NB4 (cell line): ENCODE data around the gene EDNRA.

Experiments
- CTCF ChIP-seq: IDR thresholded peaks from one replicate; pipeline ENCODE4 v1.5.1; 2012; ENCODE audit warnings: low read depth, low read length
- MAX ChIP-seq: IDR thresholded peaks from 2 replicates; pipeline ENCODE4 v1.6.1; 2011; ENCODE audit warnings: low read depth, low read length
- MYC ChIP-seq: IDR thresholded peaks from 2 replicates; pipeline ENCODE4 v1.6.1; 2011; ENCODE audit warnings: low read depth, low read length
- POLR2A ChIP-seq: IDR thresholded peaks from 2 replicates; pipeline ENCODE4 v1.6.1; 2011; ENCODE audit warnings: mild to moderate bottlenecking; ENCODE audit not compliant: insufficient read length; ENCODE audit errors: extremely low read depth

- TF ChIP-seq POLR2A (no peak), CTCF (no peak), MYC (no peak), MAX (no peak)
Observed at GRCh38 chr4:147583876-147584275, 103.0 kb downstream of the EDNRA start.
